ENCODE results near the gene DCAF17.
A peak's percentile ranks its signal among the peaks of the same experiment; 100 is the strongest.

DCAF17 gene

GRCh38 chr2:171470129-171470528 lies 36.1 kb downstream of the DCAF17 start:
- H3K4me3 ChIP-seq (replicated peaks in 1 of 2; ENCODE audit: low read depth in 2 of 2, low read length in 2 of 2), result no peak overlapping the region
- TF ChIP-seq CTCF (IDR thresholded peaks at IDR 0.05; ENCODE audit: low read depth, low read length), result no peak
- DNase-seq (ENCODE audit: low read depth in 2 of 2), result no peak

GRCh38 chr2:171475979-171476378 lies 42.0 kb downstream of the DCAF17 start:
- no peak for TF ChIP-seq CTCF (IDR thresholded peaks at IDR 0.05; ENCODE audit: low read depth, low read length)
- DNase-seq (ENCODE audit: low read depth in 2 of 2), result no peak
- H3K4me3 ChIP-seq (replicated peaks in 1 of 2; ENCODE audit: low read depth in 2 of 2, low read length in 2 of 2), result no peak overlapping the region

- no peak for TF ChIP-seq CTCF (IDR thresholded peaks at IDR 0.05; ENCODE audit: low read depth, low read length)
- H3K4me3 ChIP-seq (replicated peaks in 1 of 2; ENCODE audit: low read depth in 2 of 2, low read length in 2 of 2), result no peak overlapping the region
- peak; percentile 31 to 36 for DNase-seq (ENCODE audit: low read depth in 2 of 2)
Measured at GRCh38 chr2:171478345-171478744, 44.3 kb downstream of the DCAF17 start.

- DNase-seq (ENCODE audit: low read depth in 2 of 2), result no peak
- no peak for TF ChIP-seq CTCF (IDR thresholded peaks at IDR 0.05; ENCODE audit: low read depth, low read length)
Measured at GRCh38 chr2:171479154-171479814, 45.3 kb downstream of the DCAF17 start.

GRCh38 chr2:171480908-171481307 lies 46.9 kb downstream of the DCAF17 start:
- DNase-seq (ENCODE audit: low read depth in 2 of 2), result no peak
- H3K4me3 ChIP-seq (replicated peaks in 1 of 2; ENCODE audit: low read depth in 2 of 2, low read length in 2 of 2), result no peak overlapping the region
- TF ChIP-seq CTCF (IDR thresholded peaks at IDR 0.05; ENCODE audit: low read depth, low read length), result no peak

More at GRCh38 chr2:171479154-171479814, 45.3 kb downstream of the DCAF17 start:
- H3K4me3 ChIP-seq (replicated peaks in 1 of 2; ENCODE audit: low read depth in 2 of 2, low read length in 2 of 2), result no peak overlapping the region

GRCh38 chr2:171482308-171482707 lies 48.3 kb downstream of the DCAF17 start:
- no peak overlapping the region for H3K4me3 ChIP-seq (replicated peaks in 1 of 2; ENCODE audit: low read depth in 2 of 2, low read length in 2 of 2)
- TF ChIP-seq CTCF (IDR thresholded peaks at IDR 0.05; ENCODE audit: low read depth, low read length), result no peak
- peak in 1 of 2 donors; percentile 12 for DNase-seq (ENCODE audit: low read depth in 2 of 2)

- no peak for TF ChIP-seq CTCF (IDR thresholded peaks at IDR 0.05; ENCODE audit: low read depth, low read length)
- DNase-seq (ENCODE audit: low read depth in 2 of 2), result no peak
- no peak overlapping the region for H3K4me3 ChIP-seq (replicated peaks in 1 of 2; ENCODE audit: low read depth in 2 of 2, low read length in 2 of 2)
Measured at GRCh38 chr2:171482877-171483276, 48.9 kb downstream of the DCAF17 start.

All from cardiac fibroblast (primary cell).